ENCODE measurements around the gene MT1X. TPM values are rescaled to one million over a fixed set of nuclear protein-coding genes. Genes with fewer than 3 reads are reported as not detected.

MT1X gene
- total and polyA plus RNA-seq, 2 of the 13 experiments (the other 11 are each of a cell fraction or from before 2014, with no cell fraction given), result 19.7 to 288 TPM

DNA sequence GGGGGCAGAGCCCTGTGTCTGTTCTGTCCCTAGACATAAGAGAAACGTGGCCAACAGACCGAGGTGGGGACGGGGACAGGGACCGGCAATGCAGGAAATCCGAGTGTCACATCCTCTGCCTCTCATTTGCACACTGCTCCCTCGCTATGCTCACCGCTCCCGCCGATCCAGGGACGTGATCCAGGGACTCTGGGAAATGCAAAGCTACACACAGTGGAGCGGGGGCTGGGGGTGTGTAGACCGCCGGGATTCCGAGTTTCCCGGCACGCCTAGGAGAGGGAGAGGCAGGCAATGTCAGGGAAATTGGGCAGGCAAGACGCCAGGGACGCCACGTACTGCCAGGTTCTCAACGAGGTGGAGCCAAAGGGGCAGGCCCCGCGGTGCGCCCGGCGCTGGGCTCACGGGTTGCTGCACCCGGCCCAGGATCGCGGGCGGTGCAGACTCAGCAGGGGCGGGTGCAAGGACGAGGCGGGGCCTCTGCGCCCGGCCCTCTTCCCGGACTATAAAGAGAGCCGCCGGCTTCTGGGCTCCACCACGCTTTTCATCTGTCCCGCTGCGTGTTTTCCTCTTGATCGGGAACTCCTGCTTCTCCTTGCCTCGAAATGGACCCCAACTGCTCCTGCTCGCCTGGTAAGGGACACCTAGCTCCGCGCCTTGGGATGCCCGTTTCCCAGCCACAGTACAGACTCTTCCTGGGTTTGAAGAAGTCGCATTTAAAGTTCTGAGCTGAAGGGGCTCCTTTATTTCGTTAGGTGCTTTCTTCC, at the start of gene MT1X (continued):
- no peak for TF ChIP-seq HMGA1 (CRISPR knock-in tag; conservative IDR thresholded peaks at IDR 0.05)
- no peak; the same call in 1 of the 2 replicates for TF ChIP-seq ZNF790 (CRISPR knock-in tag; IDR thresholded peaks at IDR 0.05; ENCODE audit: borderline replicate concordance)
- TF ChIP-seq, protein P1, sequence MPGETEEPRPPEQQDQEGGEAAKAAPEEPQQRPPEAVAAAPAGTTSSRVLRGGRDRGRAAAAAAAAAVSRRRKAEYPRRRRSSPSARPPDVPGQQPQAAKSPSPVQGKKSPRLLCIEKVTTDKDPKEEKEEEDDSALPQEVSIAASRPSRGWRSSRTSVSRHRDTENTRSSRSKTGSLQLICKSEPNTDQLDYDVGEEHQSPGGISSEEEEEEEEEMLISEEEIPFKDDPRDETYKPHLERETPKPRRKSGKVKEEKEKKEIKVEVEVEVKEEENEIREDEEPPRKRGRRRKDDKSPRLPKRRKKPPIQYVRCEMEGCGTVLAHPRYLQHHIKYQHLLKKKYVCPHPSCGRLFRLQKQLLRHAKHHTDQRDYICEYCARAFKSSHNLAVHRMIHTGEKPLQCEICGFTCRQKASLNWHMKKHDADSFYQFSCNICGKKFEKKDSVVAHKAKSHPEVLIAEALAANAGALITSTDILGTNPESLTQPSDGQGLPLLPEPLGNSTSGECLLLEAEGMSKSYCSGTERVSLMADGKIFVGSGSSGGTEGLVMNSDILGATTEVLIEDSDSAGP (CRISPR knock-in tag; IDR thresholded peaks at IDR 0.05; ENCODE audit: borderline replicate concordance), result peak; percentile 91
- TF ChIP-seq ZFP1 (CRISPR knock-in tag; IDR thresholded peaks at IDR 0.05), result 0 out of 2 replicates have a peak, but pooled peaks have one; percentile 66
- TF ChIP-seq NONO (IDR thresholded peaks at IDR 0.05), result no peak
- peak; percentile 91 for TF ChIP-seq NONO (CRISPR knock-in tag; conservative IDR thresholded peaks at IDR 0.05)
- no peak for TF ChIP-seq KDM1A (CRISPR knock-in tag; IDR thresholded peaks at IDR 0.05)
- no peak for TF ChIP-seq CREM (IDR thresholded peaks at IDR 0.05)
- no peak for TF ChIP-seq CREM (CRISPR knock-in tag; IDR thresholded peaks at IDR 0.05)
- TF ChIP-seq SP140L (CRISPR knock-in tag; IDR thresholded peaks at IDR 0.05; ENCODE audit: borderline replicate concordance), result no peak
- no peak for TF ChIP-seq ZNF878 (CRISPR knock-in tag; IDR thresholded peaks at IDR 0.05)
- no peak for TF ChIP-seq RFXANK (CRISPR knock-in tag; IDR thresholded peaks at IDR 0.05)
- 0 out of 2 replicates have a peak, but pooled peaks have one; percentile 18 for TF ChIP-seq CEBPG (CRISPR knock-in tag; IDR thresholded peaks at IDR 0.05)
- no peak for TF ChIP-seq ZNF746 (CRISPR knock-in tag; IDR thresholded peaks at IDR 0.05)
- no peak for TF ChIP-seq TBP (CRISPR knock-in tag; IDR thresholded peaks at IDR 0.05)
- TF ChIP-seq POLR2A (IDR thresholded peaks at IDR 0.05; ENCODE audit: insufficient read depth in 1 of 2, low read depth in 2 of 2, low read length in 2 of 2), result peak; percentile 96
- TF ChIP-seq, protein P2, sequence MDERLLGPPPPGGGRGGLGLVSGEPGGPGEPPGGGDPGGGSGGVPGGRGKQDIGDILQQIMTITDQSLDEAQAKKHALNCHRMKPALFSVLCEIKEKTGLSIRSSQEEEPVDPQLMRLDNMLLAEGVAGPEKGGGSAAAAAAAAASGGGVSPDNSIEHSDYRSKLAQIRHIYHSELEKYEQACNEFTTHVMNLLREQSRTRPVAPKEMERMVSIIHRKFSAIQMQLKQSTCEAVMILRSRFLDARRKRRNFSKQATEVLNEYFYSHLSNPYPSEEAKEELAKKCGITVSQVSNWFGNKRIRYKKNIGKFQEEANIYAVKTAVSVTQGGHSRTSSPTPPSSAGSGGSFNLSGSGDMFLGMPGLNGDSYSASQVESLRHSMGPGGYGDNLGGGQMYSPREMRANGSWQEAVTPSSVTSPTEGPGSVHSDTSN (CRISPR knock-in tag; IDR thresholded peaks at IDR 0.05), result no peak
- TF ChIP-seq, protein P3, sequence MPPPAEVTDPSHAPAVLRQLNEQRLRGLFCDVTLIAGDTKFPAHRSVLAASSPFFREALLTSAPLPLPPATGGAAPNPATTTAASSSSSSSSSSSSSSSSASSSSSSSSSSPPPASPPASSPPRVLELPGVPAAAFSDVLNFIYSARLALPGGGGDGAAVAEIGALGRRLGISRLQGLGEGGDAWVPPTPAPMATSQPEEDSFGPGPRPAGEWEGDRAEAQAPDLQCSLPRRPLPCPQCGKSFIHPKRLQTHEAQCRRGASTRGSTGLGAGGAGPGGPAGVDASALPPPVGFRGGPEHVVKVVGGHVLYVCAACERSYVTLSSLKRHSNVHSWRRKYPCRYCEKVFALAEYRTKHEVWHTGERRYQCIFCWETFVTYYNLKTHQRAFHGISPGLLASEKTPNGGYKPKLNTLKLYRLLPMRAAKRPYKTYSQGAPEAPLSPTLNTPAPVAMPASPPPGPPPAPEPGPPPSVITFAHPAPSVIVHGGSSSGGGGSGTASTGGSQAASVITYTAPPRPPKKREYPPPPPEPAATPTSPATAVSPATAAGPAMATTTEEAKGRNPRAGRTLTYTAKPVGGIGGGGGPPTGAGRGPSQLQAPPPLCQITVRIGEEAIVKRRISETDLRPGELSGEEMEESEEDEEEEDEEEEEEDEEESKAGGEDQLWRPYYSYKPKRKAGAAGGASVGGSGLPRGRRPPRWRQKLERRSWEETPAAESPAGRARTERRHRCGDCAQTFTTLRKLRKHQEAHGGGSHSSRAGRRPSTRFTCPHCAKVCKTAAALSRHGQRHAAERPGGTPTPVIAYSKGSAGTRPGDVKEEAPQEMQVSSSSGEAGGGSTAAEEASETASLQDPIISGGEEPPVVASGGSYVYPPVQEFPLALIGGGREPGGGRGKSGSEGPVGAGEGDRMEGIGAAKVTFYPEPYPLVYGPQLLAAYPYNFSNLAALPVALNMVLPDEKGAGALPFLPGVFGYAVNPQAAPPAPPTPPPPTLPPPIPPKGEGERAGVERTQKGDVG (CRISPR knock-in tag; IDR thresholded peaks at IDR 0.05; ENCODE audit: borderline replicate concordance), result no peak
- 0 out of 2 replicates have a peak, but pooled peaks have one; percentile 45 for TF ChIP-seq ZNF547 (CRISPR knock-in tag; IDR thresholded peaks at IDR 0.05)
- TF ChIP-seq, protein P4, sequence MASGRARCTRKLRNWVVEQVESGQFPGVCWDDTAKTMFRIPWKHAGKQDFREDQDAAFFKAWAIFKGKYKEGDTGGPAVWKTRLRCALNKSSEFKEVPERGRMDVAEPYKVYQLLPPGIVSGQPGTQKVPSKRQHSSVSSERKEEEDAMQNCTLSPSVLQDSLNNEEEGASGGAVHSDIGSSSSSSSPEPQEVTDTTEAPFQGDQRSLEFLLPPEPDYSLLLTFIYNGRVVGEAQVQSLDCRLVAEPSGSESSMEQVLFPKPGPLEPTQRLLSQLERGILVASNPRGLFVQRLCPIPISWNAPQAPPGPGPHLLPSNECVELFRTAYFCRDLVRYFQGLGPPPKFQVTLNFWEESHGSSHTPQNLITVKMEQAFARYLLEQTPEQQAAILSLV (CRISPR knock-in tag; IDR thresholded peaks at IDR 0.05; ENCODE audit: borderline replicate concordance), result no peak
- no peak for TF ChIP-seq ZFP36 (IDR thresholded peaks at IDR 0.05; ENCODE audit: borderline replicate concordance, low read depth, low read length, partially characterized antibody)
- no peak for TF ChIP-seq JUND (CRISPR knock-in tag; IDR thresholded peaks at IDR 0.05)
- TF ChIP-seq, protein P5, sequence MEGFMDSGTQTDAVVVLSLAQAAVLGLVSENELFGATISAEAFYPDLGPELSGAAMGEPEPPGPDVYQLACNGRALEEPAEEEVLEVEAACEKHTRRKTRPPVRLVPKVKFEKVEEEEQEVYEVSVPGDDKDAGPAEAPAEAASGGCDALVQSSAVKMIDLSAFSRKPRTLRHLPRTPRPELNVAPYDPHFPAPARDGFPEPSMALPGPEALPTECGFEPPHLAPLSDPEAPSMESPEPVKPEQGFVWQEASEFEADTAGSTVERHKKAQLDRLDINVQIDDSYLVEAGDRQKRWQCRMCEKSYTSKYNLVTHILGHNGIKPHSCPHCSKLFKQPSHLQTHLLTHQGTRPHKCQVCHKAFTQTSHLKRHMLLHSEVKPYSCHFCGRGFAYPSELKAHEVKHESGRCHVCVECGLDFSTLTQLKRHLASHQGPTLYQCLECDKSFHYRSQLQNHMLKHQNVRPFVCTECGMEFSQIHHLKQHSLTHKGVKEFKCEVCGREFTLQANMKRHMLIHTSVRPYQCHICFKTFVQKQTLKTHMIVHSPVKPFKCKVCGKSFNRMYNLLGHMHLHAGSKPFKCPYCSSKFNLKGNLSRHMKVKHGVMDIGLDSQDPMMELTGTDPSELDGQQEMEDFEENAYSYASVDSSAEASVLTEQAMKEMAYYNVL (CRISPR knock-in tag; IDR thresholded peaks at IDR 0.05; ENCODE audit: borderline replicate concordance), result peak; percentile 85

All from HepG2 (cell line).